HepG2 (cell line): ENCODE measurements around the gene ABCC3. TPM values are rescaled to one million over a fixed set of nuclear protein-coding genes. Genes with fewer than 3 reads are reported as not detected.
A peak's percentile ranks its signal among the peaks of the same experiment; 100 is the strongest.

Experiments used
- CCDC6 ChIP-seq: sonication (generic); formaldehyde crosslinking; IDR thresholded peaks from 2 replicates; pipeline ENCODE4 v1.8.1; 2022; ENCODE audit warnings: mild to moderate bottlenecking, missing genetic modification reagents, moderate library complexity
- HNRNPK ChIP-seq: fragments of 200-400 bp; formaldehyde crosslinking; IDR thresholded peaks from 2 replicates; pipeline ENCODE4 v1.6.1; 2018; ENCODE audit warnings: low read length, low read depth, moderate library complexity, mild to moderate bottlenecking; ENCODE audit not compliant: poor library complexity, severe bottlenecking
- MAFF ChIP-seq: IDR thresholded peaks from 2 replicates; pipeline ENCODE4 v1.6.1; 2011; ENCODE audit warnings: low read depth, low read length, improper control_type of control experiment
- NFYB ChIP-seq: sonication (generic); formaldehyde crosslinking; IDR thresholded peaks from 2 replicates; pipeline ENCODE4 v1.4.0; 2020; ENCODE audit warnings: missing genetic modification reagents
- NR2F6 ChIP-seq, 2 experiments: IDR thresholded peaks; 2 replicates each; pipeline ENCODE4 v1.6.1; 2016; ENCODE audit warnings: antibody characterized with exemption in 1 of 2, mild to moderate bottlenecking in 1 of 2
- TGIF2 ChIP-seq: IDR thresholded peaks from 2 replicates; pipeline ENCODE4 v1.6.1; 2016; ENCODE audit warnings: control low read depth, missing compliant biosample characterization
- U2AF2 ChIP-seq: fragments of 200-400 bp; formaldehyde crosslinking; IDR thresholded peaks from 2 replicates; pipeline ENCODE4 v1.6.1; 2017; ENCODE audit warnings: low read depth, mild to moderate bottlenecking, low read length
- YEATS4 ChIP-seq: sonication (generic); formaldehyde crosslinking; IDR thresholded peaks from 2 replicates; pipeline ENCODE4 v1.4.0; 2020; ENCODE audit warnings: missing genetic modification reagents, borderline replicate concordance
- ZBTB20 ChIP-seq: sonication (generic); formaldehyde crosslinking; IDR thresholded peaks from 2 replicates; pipeline ENCODE4 v1.8.1; 2023; ENCODE audit warnings: missing genetic modification reagents, low read depth, mild to moderate bottlenecking, borderline replicate concordance
- ZNF343 ChIP-seq: sonication (generic); formaldehyde crosslinking; IDR thresholded peaks from 2 replicates; pipeline ENCODE4 v1.4.0; 2020; ENCODE audit warnings: mild to moderate bottlenecking, missing genetic modification reagents
- polyA plus RNA-seq, 8 experiments: library from polyadenylated mRNA; depleted of rRNA in 3 of 8; stranded (reverse) in 7 of 8; unstranded in 1 of 8; fragments of >200 nt; fragmentation: Illumina TruSeq in 4 of 8; extraction: Trizol in 4 of 8; gene quantifications; 2 replicates each; pipeline versions ENCODE4 v1.2.1 to v1.2.3, GENCODE V29; 2011 to 2016; ENCODE audit warnings: low read depth in 4 of 8, missing spikeins in 1 of 8, mixed read lengths in 1 of 8; ENCODE audit not compliant: insufficient read depth in 1 of 8
- total RNA-seq, 5 experiments: library from RNA; depleted of rRNA; stranded (reverse); fragments of >200 nt; fragmentation: Illumina TruSeq; extraction: Trizol; gene quantifications; 2 replicates each; pipeline ENCODE4 v1.2.3, GENCODE V29; 2016; ENCODE audit warnings: low read depth in 1 of 5
- TF ChIP-seq, protein P1 (sequence below): sonication (generic); formaldehyde crosslinking; IDR thresholded peaks from 2 replicates; pipeline ENCODE4 v1.4.0; 2020; ENCODE audit warnings: mild to moderate bottlenecking, missing genetic modification reagents
- TF ChIP-seq, protein P2 (sequence below): sonication (generic); formaldehyde crosslinking; IDR thresholded peaks from 2 replicates; pipeline ENCODE4 v1.4.0; 2020; ENCODE audit warnings: missing genetic modification reagents
- TF ChIP-seq, protein P3 (sequence below): sonication (generic); formaldehyde crosslinking; IDR thresholded peaks from 2 replicates; pipeline ENCODE4 v1.5.0; 2020; ENCODE audit warnings: mild to moderate bottlenecking, missing genetic modification reagents, borderline replicate concordance
- TF ChIP-seq, protein P4 (sequence below): sonication (generic); formaldehyde crosslinking; IDR thresholded peaks from 2 replicates; pipeline ENCODE4 v1.4.0; 2020; ENCODE audit warnings: missing genetic modification reagents
- TF ChIP-seq, protein P5 (sequence below): sonication (generic); formaldehyde crosslinking; IDR thresholded peaks from 2 replicates; pipeline ENCODE4 v1.8.0; 2022; ENCODE audit warnings: low read depth, missing genetic modification reagents
- TF ChIP-seq, protein P6 (sequence below): IDR thresholded peaks from 2 replicates; pipeline ENCODE4 v1.6.1; 2016; ENCODE audit warnings: low read depth, borderline replicate concordance
- TF ChIP-seq, protein P7 (sequence below): sonication (generic); formaldehyde crosslinking; IDR thresholded peaks from 2 replicates; pipeline ENCODE4 v1.4.0; 2020; ENCODE audit warnings: missing genetic modification reagents

The ABCC3 gene
- total and polyA plus RNA-seq, 2 of the 13 experiments (the other 11 are each of a cell fraction or from before 2014, with no cell fraction given), result 25.2 to 50.7 TPM

DNA sequence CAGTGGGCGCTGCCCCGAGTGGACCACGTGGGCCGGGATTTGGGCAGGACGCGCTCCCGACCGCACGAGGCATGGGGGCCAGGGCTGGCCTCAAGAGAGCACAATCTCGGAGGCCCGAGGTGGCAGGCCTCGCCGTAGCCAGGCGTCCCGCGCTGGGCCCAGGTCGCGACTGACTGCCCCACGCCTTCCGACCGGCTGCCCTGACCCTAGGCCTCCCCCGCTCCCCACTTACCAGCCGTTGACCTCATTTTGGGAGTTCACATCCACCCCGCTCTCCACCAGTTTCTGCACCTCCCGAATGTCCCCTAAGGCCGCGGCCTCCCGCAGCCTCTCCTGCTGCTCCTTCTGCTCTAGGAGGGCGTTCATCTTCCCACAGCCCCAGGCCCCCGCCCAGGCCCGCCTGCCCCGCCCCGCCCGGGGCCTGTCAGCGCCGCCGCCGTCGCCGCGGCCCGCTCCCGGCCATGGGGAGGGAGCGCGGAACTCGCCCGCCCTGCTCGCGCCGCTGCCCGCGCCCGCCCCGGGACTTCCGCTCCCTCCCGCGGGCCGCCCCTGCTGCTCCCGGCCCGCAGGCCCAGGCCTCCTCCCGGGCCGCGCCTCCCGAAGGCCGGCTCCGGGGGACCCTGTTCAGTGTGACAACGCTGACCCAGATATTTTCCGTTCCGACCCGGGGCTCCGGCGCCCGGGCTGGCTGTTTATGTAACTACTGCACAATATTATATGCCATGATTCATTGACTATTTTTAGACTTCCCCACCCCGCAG lies 72.8 kb downstream of the ABCC3 start, which contains the start of gene ANKRD40 (continued):
- peak; percentile 81; the same call in 1 of the 2 replicates for TF ChIP-seq ZNF343 (CRISPR knock-in tag)
- TF ChIP-seq ZBTB20, result peak; percentile 62; the same call in 1 of the 2 replicates
- no peak for TF ChIP-seq U2AF2
- TF ChIP-seq NR2F6 (IDR thresholded peaks at IDR 0.05), result peak; percentile 37; the same call in 1 of the 2 replicates
- peak; percentile 47; the same call in 1 of the 2 replicates for TF ChIP-seq NR2F6 (CRISPR knock-in tag; IDR thresholded peaks at IDR 0.05)
- TF ChIP-seq HNRNPK, result peak; percentile 72
- TF ChIP-seq, protein P1, sequence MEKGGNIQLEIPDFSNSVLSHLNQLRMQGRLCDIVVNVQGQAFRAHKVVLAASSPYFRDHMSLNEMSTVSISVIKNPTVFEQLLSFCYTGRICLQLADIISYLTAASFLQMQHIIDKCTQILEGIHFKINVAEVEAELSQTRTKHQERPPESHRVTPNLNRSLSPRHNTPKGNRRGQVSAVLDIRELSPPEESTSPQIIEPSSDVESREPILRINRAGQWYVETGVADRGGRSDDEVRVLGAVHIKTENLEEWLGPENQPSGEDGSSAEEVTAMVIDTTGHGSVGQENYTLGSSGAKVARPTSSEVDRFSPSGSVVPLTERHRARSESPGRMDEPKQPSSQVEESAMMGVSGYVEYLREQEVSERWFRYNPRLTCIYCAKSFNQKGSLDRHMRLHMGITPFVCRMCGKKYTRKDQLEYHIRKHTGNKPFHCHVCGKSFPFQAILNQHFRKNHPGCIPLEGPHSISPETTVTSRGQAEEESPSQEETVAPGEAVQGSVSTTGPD, result 0 out of 2 replicates have a peak, but pooled peaks have one; percentile 18
- peak; percentile 94 for TF ChIP-seq YEATS4 (CRISPR knock-in tag)
- TF ChIP-seq, protein P2, sequence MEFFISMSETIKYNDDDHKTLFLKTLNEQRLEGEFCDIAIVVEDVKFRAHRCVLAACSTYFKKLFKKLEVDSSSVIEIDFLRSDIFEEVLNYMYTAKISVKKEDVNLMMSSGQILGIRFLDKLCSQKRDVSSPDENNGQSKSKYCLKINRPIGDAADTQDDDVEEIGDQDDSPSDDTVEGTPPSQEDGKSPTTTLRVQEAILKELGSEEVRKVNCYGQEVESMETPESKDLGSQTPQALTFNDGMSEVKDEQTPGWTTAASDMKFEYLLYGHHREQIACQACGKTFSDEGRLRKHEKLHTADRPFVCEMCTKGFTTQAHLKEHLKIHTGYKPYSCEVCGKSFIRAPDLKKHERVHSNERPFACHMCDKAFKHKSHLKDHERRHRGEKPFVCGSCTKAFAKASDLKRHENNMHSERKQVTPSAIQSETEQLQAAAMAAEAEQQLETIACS (CRISPR knock-in tag), result peak; percentile 60; the same call in 1 of the 2 replicates
- TF ChIP-seq, protein P3, sequence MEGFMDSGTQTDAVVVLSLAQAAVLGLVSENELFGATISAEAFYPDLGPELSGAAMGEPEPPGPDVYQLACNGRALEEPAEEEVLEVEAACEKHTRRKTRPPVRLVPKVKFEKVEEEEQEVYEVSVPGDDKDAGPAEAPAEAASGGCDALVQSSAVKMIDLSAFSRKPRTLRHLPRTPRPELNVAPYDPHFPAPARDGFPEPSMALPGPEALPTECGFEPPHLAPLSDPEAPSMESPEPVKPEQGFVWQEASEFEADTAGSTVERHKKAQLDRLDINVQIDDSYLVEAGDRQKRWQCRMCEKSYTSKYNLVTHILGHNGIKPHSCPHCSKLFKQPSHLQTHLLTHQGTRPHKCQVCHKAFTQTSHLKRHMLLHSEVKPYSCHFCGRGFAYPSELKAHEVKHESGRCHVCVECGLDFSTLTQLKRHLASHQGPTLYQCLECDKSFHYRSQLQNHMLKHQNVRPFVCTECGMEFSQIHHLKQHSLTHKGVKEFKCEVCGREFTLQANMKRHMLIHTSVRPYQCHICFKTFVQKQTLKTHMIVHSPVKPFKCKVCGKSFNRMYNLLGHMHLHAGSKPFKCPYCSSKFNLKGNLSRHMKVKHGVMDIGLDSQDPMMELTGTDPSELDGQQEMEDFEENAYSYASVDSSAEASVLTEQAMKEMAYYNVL, result peak; percentile 14; the same call in 1 of the 2 replicates
- TF ChIP-seq, protein P4, sequence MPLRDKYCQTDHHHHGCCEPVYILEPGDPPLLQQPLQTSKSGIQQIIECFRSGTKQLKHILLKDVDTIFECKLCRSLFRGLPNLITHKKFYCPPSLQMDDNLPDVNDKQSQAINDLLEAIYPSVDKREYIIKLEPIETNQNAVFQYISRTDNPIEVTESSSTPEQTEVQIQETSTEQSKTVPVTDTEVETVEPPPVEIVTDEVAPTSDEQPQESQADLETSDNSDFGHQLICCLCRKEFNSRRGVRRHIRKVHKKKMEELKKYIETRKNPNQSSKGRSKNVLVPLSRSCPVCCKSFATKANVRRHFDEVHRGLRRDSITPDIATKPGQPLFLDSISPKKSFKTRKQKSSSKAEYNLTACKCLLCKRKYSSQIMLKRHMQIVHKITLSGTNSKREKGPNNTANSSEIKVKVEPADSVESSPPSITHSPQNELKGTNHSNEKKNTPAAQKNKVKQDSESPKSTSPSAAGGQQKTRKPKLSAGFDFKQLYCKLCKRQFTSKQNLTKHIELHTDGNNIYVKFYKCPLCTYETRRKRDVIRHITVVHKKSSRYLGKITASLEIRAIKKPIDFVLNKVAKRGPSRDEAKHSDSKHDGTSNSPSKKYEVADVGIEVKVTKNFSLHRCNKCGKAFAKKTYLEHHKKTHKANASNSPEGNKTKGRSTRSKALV, result no peak
- TF ChIP-seq, protein P5, sequence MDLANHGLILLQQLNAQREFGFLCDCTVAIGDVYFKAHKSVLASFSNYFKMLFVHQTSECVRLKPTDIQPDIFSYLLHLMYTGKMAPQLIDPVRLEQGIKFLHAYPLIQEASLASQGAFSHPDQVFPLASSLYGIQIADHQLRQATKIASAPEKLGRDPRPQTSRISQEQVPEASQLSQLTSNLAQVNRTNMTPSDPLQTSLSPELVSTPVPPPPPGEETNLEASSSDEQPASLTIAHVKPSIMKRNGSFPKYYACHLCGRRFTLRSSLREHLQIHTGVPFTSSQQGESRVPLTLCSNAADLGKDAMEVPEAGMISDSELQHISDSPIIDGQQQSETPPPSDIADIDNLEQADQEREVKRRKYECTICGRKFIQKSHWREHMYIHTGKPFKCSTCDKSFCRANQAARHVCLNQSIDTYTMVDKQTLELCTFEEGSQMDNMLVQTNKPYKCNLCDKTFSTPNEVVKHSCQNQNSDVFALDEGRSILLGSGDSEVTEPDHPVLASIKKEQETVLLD, result peak; percentile 100
- peak; percentile 96 for TF ChIP-seq CCDC6 (CRISPR knock-in tag)
- peak; percentile 24; the same call in 1 of the 2 replicates for TF ChIP-seq MAFF
- TF ChIP-seq NFYB (CRISPR knock-in tag), result no peak
- TF ChIP-seq, protein P6, sequence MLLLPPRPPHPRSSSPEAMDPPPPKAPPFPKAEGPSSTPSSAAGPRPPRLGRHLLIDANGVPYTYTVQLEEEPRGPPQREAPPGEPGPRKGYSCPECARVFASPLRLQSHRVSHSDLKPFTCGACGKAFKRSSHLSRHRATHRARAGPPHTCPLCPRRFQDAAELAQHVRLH (CRISPR knock-in tag), result peak; percentile 94
- TF ChIP-seq, protein P7, sequence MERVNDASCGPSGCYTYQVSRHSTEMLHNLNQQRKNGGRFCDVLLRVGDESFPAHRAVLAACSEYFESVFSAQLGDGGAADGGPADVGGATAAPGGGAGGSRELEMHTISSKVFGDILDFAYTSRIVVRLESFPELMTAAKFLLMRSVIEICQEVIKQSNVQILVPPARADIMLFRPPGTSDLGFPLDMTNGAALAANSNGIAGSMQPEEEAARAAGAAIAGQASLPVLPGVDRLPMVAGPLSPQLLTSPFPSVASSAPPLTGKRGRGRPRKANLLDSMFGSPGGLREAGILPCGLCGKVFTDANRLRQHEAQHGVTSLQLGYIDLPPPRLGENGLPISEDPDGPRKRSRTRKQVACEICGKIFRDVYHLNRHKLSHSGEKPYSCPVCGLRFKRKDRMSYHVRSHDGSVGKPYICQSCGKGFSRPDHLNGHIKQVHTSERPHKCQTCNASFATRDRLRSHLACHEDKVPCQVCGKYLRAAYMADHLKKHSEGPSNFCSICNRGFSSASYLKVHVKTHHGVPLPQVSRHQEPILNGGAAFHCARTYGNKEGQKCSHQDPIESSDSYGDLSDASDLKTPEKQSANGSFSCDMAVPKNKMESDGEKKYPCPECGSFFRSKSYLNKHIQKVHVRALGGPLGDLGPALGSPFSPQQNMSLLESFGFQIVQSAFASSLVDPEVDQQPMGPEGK, result peak; percentile 84
- TF ChIP-seq TGIF2 (CRISPR knock-in tag), result peak; percentile 34; the same call in 1 of the 2 replicates
